ENCODE data around the gene INPP5D. TPM values are rescaled to one million over a fixed set of nuclear protein-coding genes. Genes with fewer than 3 reads are reported as not detected.
"Not testable (repeated sequence)": the region's sequence is repeated elsewhere in the genome, so short reads cannot be mapped to it uniquely, and the experiment has no call there.

The INPP5D gene
- total and polyA plus RNA-seq, 3 donors from 2014 or later: 5.7 to 12.7 (median 11.2) TPM

DNA sequence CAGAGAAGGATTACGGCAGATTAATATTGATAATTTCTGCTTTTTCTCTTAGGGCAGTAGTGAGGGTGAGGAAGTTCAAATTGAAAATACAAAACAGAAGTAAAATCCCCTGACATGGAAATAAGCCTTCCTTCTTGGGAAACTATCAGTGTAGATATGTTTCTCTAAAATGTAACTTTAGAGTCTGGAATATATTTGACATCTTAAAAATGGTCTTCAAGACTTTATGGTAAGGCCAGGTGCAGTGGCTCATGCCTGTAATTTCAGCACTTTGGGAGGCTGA is 33.0 kb downstream of the INPP5D start:
- no peaks in the 10 kb centered on the region for H3K36me3 ChIP-seq (ENCODE audit: low read depth, missing control alignments)
- no peaks in the 10 kb centered on the region for H3K27me3 ChIP-seq
- intact Hi-C loops (cut with DNase I; ENCODE audit: low total_unique reads): no loop called here
- no peak overlapping the region for H3K27ac ChIP-seq
- H3K4me1 ChIP-seq: no peaks in the 10 kb centered on the region
- TF ChIP-seq POLR2A (IDR thresholded peaks at IDR 0.05): no peak
- TF ChIP-seq, protein P1, sequence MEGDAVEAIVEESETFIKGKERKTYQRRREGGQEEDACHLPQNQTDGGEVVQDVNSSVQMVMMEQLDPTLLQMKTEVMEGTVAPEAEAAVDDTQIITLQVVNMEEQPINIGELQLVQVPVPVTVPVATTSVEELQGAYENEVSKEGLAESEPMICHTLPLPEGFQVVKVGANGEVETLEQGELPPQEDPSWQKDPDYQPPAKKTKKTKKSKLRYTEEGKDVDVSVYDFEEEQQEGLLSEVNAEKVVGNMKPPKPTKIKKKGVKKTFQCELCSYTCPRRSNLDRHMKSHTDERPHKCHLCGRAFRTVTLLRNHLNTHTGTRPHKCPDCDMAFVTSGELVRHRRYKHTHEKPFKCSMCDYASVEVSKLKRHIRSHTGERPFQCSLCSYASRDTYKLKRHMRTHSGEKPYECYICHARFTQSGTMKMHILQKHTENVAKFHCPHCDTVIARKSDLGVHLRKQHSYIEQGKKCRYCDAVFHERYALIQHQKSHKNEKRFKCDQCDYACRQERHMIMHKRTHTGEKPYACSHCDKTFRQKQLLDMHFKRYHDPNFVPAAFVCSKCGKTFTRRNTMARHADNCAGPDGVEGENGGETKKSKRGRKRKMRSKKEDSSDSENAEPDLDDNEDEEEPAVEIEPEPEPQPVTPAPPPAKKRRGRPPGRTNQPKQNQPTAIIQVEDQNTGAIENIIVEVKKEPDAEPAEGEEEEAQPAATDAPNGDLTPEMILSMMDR (IDR thresholded peaks at IDR 0.05): no peak
- H3K4me3 ChIP-seq: no peak overlapping the region
- WGBS, 2 donors: 77 to 89% methylated on average over 1 of the region's 1 CpG
- no peaks in the 10 kb centered on the region for H3K9me3 ChIP-seq
- DNase-seq: no peak

DNA sequence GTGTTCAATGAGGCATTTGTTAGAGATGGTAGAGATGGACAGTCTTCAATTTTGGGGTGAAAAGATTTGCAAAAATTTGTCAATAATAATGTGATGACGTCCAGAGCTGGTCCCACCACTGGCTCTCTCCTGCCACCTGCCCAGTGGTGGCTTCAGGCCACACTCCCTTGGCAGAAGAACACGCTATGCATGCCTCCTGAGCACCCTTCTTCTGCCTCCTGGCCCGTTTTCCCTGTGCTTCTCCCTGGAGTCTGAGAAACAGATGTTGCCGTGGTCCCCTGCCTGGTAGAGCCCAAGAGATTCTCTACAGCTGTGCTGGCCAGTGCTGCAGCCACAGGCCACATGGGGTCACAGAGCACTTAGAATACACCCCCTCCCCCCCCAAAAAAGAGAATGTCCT is 33.6 kb downstream of the INPP5D start:
- Histone ChIP-seq H3K4me3 (no peak overlapping the region), H3K4me1 (no peaks in the 10 kb centered on the region), H3K36me3 (ENCODE audit: low read depth, missing control alignments) (no peaks in the 10 kb centered on the region), H3K27me3 (no peaks in the 10 kb centered on the region), H3K9me3 (no peaks in the 10 kb centered on the region), H3K27ac (no peak overlapping the region)
- 84 to 88% methylated on average over 4 of the region's 4 CpGs for WGBS, 2 donors
- intact Hi-C loops (cut with DNase I; ENCODE audit: low total_unique reads): no loop called here
- DNase-seq: no peak
- TF ChIP-seq, protein P1 (IDR thresholded peaks at IDR 0.05): no peak
- TF ChIP-seq POLR2A (IDR thresholded peaks at IDR 0.05): no peak

DNA sequence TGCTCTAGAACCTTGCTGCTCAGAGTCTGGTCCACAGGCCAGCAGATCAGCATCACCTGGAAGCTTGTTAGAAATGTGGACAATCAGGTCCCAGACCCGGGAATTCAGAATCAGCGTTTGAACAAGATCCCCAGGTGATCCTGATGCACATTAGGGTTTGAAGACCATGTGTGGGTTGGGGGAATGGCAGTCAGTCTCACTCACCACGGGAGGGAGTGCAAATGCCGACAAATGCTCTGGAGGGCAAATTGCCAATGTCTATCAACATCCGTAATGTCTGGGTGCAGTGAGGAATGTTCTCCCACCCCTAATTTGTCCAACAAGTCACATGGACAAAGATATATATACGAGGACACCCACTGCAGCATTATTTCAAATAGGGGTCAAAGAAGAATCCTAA is 34.5 kb downstream of the INPP5D start:
- no peak overlapping the region for H3K4me3 ChIP-seq
- no peak overlapping the region for H3K27ac ChIP-seq
- no peak for TF ChIP-seq POLR2A (IDR thresholded peaks at IDR 0.05)
- TF ChIP-seq, protein P1 (IDR thresholded peaks at IDR 0.05): no peak
- DNase-seq: no peak
- no peaks in the 10 kb centered on the region for H3K4me1 ChIP-seq
- no peaks in the 10 kb centered on the region for H3K36me3 ChIP-seq (ENCODE audit: low read depth, missing control alignments)
- intact Hi-C loops (cut with DNase I; ENCODE audit: low total_unique reads): no loop called here
- 41 to 46% methylated on average over 6 of the region's 6 CpGs for WGBS, 2 donors
- no peaks in the 10 kb centered on the region for H3K27me3 ChIP-seq
- H3K9me3 ChIP-seq: no peaks in the 10 kb centered on the region

DNA sequence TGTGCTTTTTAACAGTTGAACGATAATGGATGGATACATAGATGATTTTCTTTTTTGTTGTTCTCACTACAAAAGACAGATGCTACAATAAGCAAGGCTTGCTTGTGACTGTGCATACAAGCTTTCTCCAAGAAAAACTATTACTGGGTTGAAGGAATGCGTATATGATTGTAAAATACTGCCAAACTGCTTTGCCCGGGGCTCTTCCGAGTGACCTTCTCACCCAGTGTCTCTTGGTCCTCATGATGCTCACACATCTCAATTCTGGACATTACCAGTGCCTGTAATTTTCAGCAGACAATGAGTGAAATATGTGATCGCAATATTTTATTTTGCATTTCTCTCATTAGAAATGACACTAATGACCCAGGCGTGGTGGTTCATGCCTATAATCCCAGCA is 35.9 kb downstream of the INPP5D start:
- no peak for DNase-seq
- intact Hi-C loops (cut with DNase I; ENCODE audit: low total_unique reads): no loop called here
- 87 to 88% methylated on average over 6 of the region's 6 CpGs for WGBS, 2 donors
- Histone ChIP-seq H3K4me1 (no peaks in the 10 kb centered on the region), H3K27ac (no peak overlapping the region), H3K9me3 (no peaks in the 10 kb centered on the region), H3K27me3 (no peaks in the 10 kb centered on the region), H3K36me3 (ENCODE audit: low read depth, missing control alignments) (no peaks in the 10 kb centered on the region), H3K4me3 (no peak overlapping the region)
- no peak for TF ChIP-seq POLR2A (IDR thresholded peaks at IDR 0.05)
- TF ChIP-seq, protein P1 (IDR thresholded peaks at IDR 0.05): no peak

DNA sequence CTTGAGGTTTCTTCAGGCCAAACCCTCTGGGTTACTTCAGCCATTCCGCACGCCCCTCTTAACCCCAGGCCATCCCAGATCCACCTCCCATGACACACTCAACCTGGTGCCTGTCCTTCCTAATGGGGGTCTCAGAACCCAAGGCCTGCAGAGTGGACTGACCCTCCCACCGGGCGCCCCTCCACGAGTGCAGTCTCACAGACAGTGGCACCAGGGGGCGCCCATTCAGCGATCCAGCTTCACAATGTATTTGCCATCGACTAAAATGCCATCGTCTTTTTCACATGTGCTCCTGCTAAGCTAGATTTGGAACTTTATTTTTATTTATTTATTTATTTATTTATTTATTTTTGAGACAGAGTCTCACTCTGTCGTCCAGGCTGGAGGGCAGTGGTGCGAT is 38.5 kb downstream of the INPP5D start:
- intact Hi-C loops (cut with DNase I; ENCODE audit: low total_unique reads): no loop called here
- no peak overlapping the region for H3K27ac ChIP-seq
- TF ChIP-seq POLR2A (IDR thresholded peaks at IDR 0.05): no peak
- TF ChIP-seq, protein P1 (IDR thresholded peaks at IDR 0.05): no peak
- no peak overlapping the region for H3K4me3 ChIP-seq
- no peaks in the 10 kb centered on the region for H3K4me1 ChIP-seq
- H3K9me3 ChIP-seq: no peaks in the 10 kb centered on the region
- no peaks in the 10 kb centered on the region for H3K27me3 ChIP-seq
- no peaks in the 10 kb centered on the region for H3K36me3 ChIP-seq (ENCODE audit: low read depth, missing control alignments)
- 82 to 83% methylated on average over 11 of the region's 11 CpGs for WGBS, 2 donors
- no peak for DNase-seq

DNA sequence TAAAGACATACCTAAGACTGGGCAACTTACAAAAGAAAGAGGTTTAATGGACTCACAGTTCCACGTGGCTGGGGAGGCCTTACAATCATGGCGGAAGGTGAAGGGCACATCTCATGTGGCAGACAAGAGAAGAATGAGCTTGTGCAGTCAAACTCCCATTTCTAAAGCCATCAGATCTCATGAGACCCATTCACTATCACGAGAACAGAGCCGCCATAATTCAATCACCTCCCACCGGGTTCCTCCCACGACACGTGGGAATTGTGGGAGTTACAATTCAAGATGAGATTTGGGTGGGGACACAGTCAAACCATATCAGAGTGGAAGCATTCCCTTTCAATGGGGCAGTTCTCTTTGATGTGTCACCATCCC is 39.7 kb downstream of the INPP5D start:
- 89 to 90% methylated on average over 7 of the region's 7 CpGs for WGBS, 2 donors
- intact Hi-C loops (cut with DNase I; ENCODE audit: low total_unique reads): not testable (repeated sequence)

More for the DNA sequence above, 39.7 kb downstream of the INPP5D start:
- H3K27me3 ChIP-seq; H3K4me1 ChIP-seq; H3K36me3 ChIP-seq (ENCODE audit: low read depth, missing control alignments); H3K27ac ChIP-seq; H3K9me3 ChIP-seq; H3K4me3 ChIP-seq; DNase-seq: not testable (repeated sequence)

Measured in testis (tissue), 3 donors.